HUES6 (cell line): ENCODE data around the gene F12.

ENCODE experiments used
- H3K27ac ChIP-seq: 2 replicates; pipeline ENCODE4 v1.7.0; 2013; ENCODE audit warnings: low read depth, mild to moderate bottlenecking, low read length, inconsistent platforms
- H3K27me3 ChIP-seq: 2 replicates; pipeline ENCODE4 v1.6.1; 2013; ENCODE audit warnings: low read length; ENCODE audit not compliant: control insufficient read depth, insufficient read depth
- H3K36me3 ChIP-seq: 2 replicates; pipeline ENCODE4 v1.6.1; 2013; ENCODE audit warnings: low read length; ENCODE audit not compliant: control insufficient read depth, insufficient read depth
- H3K4me1 ChIP-seq: 2 replicates; pipeline ENCODE4 v1.6.1; 2013; ENCODE audit warnings: low read length; ENCODE audit not compliant: control insufficient read depth, insufficient read depth
- H3K4me3 ChIP-seq: 2 replicates; pipeline ENCODE4 v1.5.1; 2013; ENCODE audit warnings: low read depth, low read length
- H3K9ac ChIP-seq: one replicate; pipeline ENCODE4 v1.6.1; 2013; ENCODE audit warnings: mild to moderate bottlenecking, low read length
- H3K9me3 ChIP-seq: 2 replicates; pipeline ENCODE4 v1.6.1; 2013; ENCODE audit warnings: low read depth, low read length; ENCODE audit not compliant: control insufficient read depth, insufficient read depth

The F12 gene

DNA sequence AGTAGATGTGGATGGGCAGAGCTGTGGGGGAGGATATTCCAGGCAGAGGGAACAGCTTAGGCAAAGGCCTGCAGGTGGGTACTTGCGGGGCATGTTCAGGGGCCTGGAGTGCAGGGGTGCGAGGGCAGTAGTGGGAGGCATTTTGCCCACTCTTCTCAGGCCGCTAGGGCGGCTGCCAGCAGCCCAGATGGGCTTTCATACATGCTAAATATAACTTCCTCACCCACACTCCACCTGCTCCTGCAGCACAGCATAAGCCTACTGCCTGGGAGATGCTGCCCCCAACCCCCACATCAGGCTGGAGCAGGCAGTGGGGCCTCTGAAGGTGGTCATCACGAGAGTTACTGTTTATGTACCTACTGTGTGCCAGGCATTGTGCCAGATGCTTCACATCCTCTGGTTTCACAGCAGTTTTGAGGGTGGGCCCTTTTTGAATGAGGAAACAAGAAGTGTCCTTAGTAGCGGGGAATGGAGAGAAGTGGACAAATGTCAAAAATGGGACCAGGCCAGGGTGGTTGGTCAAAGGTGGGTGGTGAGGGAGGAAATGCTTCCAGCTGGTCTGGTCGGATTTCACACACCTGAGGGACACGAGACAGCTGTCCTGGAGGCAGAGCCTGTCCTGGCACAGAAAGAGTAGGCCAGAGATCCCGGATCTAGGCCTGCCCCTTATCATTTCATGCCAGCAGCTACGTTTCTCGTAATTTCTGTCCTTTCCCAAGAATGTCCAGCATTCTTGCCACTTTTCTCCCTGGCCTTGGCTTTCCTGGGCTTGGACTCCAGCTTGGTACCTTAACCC is 39.5 kb downstream of the F12 start:
- Histone ChIP-seq H3K9me3 (no peaks in the 10 kb centered on the region), H3K4me1 (peaks cover 41% of the 10 kb centered on the region), H3K4me3 (0 out of 2 replicates have a peak overlapping the region, but pooled peaks have one; percentile 0), H3K9ac (peak overlapping the region; percentile 3), H3K27ac (no peak overlapping the region), H3K36me3 (peaks cover 8% of the 10 kb centered on the region; the same call in 1 of the 2 replicates), H3K27me3 (peaks cover 17% of the 10 kb centered on the region)

GRCh38 chr5:177368869-177369644 is 40.3 kb downstream of the F12 start:
- Histone ChIP-seq H3K4me1 (peaks cover 44% of the 10 kb centered on the region), H3K9me3 (no peaks in the 10 kb centered on the region), H3K9ac (no peak overlapping the region), H3K27me3 (peaks cover 17% of the 10 kb centered on the region), H3K4me3 (no peak overlapping the region), H3K36me3 (peaks cover 8% of the 10 kb centered on the region; the same call in 1 of the 2 replicates), H3K27ac (no peak overlapping the region)

- Histone ChIP-seq H3K4me3 (peak overlapping the region; percentile 66), H3K27me3 (peaks cover 17% of the 10 kb centered on the region), H3K9me3 (no peaks in the 10 kb centered on the region), H3K27ac (no peak overlapping the region), H3K4me1 (peaks cover 43% of the 10 kb centered on the region), H3K36me3 (peaks cover 8% of the 10 kb centered on the region; the same call in 1 of the 2 replicates), H3K9ac (no peak overlapping the region)
Observed at GRCh38 chr5:177367981-177368868, 41.1 kb downstream of the F12 start.

DNA sequence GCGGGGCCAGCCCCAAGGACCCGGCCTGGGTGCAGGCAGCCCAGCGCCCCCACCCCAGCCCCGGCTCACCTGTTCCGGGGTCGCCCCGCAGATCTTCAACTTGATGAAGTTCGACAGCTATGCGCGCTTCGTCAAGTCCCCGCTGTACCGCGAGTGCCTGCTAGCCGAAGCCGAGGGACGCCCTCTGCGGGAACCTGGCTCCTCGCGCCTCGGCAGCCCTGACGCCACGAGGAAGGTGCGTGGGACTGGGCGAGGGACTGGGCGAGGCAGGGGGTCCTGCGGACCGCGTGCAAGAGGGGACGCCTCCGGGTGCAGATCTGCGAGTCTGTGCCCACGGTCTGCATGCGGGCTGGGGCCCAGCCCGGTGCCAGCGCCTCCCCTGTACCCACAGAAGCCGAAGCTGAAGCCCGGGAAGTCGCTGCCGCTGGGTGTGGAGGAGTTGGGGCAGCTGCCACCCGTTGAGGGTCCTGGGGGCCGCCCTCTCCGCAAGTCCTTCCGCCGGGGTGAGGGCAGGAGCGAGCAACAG is 42.0 kb downstream of the F12 start:
- H3K4me3 ChIP-seq: peak overlapping the region; percentile 66
- peaks cover 8% of the 10 kb centered on the region; the same call in 1 of the 2 replicates for H3K36me3 ChIP-seq
- H3K9ac ChIP-seq: peak overlapping the region; percentile 35
- H3K27me3 ChIP-seq: peaks cover 18% of the 10 kb centered on the region
- no peak overlapping the region for H3K27ac ChIP-seq
- no peaks in the 10 kb centered on the region for H3K9me3 ChIP-seq
- H3K4me1 ChIP-seq: peaks cover 47% of the 10 kb centered on the region

DNA sequence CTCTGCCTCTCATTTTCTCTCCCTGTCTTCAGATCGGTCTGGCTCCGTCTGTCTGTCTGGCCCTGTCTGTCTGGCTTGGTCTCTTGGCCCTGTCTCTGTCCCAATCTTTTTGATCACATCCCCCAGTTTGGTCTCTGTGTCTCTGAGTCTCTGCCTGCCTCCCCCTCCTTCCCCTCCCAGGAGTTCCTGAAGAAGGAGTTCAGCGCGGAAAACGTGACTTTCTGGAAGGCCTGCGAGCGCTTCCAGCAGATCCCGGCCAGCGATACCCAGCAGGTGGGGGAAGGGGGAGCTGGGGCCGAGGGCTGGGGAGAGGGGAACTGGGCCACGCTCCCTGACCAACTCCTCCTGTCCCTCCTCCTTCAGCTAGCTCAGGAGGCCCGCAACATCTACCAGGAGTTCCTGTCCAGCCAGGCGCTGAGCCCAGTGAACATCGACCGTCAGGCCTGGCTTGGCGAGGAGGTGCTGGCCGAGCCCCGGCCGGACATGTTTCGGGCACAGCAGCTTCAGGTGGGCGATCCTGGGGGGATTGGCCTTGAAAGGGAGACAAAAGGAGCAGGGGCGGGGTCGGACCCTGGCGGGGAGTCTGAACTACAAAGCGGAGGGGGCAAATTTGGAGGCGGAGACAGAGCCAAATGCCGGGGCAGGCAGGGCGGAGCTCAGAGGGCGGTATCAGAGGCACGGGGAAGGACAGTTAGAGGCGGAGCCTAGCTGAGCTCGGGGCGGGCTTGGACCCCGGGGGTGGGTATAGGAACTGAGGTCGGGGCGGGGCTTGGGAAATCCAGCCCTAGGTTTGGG is 42.6 kb downstream of the F12 start:
- Histone ChIP-seq H3K27me3 (peaks cover 24% of the 10 kb centered on the region), H3K4me3 (peak overlapping the region; percentile 68), H3K9me3 (no peaks in the 10 kb centered on the region), H3K27ac (peak overlapping the region; percentile 73), H3K4me1 (peaks cover 52% of the 10 kb centered on the region), H3K36me3 (0 out of 2 replicates have a peak, but pooled peaks cover 3% of the 10 kb centered on the region), H3K9ac (peak overlapping the region; percentile 75)

- H3K4me3 ChIP-seq: peak overlapping the region; percentile 68
- peak overlapping the region; percentile 73; the same call in 1 of the 2 replicates for H3K27ac ChIP-seq
Observed at GRCh38 chr5:177365845-177366527, 43.4 kb downstream of the F12 start.

GRCh38 chr5:177364159-177364962 is 45.0 kb downstream of the F12 start:
- no peak overlapping the region for H3K9ac ChIP-seq
- H3K4me3 ChIP-seq: no peak overlapping the region

More at GRCh38 chr5:177365845-177366527, 43.4 kb downstream of the F12 start:
- Histone ChIP-seq H3K4me1 (peaks cover 47% of the 10 kb centered on the region), H3K27me3 (peaks cover 24% of the 10 kb centered on the region), H3K36me3 (0 out of 2 replicates have a peak, but pooled peaks cover 3% of the 10 kb centered on the region), H3K9me3 (no peaks in the 10 kb centered on the region), H3K9ac (peak overlapping the region; percentile 41)

GRCh38 chr5:177363565-177363964 is 45.8 kb downstream of the F12 start:
- Histone ChIP-seq H3K27me3 (peaks cover 20% of the 10 kb centered on the region), H3K4me3 (peak overlapping the region; percentile 61), H3K4me1 (peaks cover 40% of the 10 kb centered on the region), H3K36me3 (no peaks in the 10 kb centered on the region), H3K9me3 (no peaks in the 10 kb centered on the region), H3K27ac (no peak overlapping the region), H3K9ac (no peak overlapping the region)

More at GRCh38 chr5:177364159-177364962, 45.0 kb downstream of the F12 start:
- Histone ChIP-seq H3K4me1 (peaks cover 40% of the 10 kb centered on the region), H3K36me3 (0 out of 2 replicates have a peak, but pooled peaks cover 3% of the 10 kb centered on the region), H3K27ac (no peak overlapping the region), H3K9me3 (no peaks in the 10 kb centered on the region), H3K27me3 (peaks cover 24% of the 10 kb centered on the region)
